Omental fat pad (tissue), 4 donors: ENCODE data around the gene ERP44. TPM values are rescaled to one million over a fixed set of nuclear protein-coding genes. Genes with fewer than 3 reads are reported as not detected.

Experiments used
- ATAC-seq: fragments of 150-250 bp; one replicate; pipeline ENCODE4 v1.9.1; 2016; ENCODE audit warnings: mild to moderate bottlenecking, moderate library complexity; ENCODE audit not compliant: low FRiP score
- DNase-seq: peaks from one replicate; pipeline ENCODE4 v3.0.0-alpha.2; 2019; ENCODE audit warnings: low spot score
- total RNA-seq, 4 donors: library from RNA; depleted of rRNA; stranded (reverse); fragments of >200 nt; gene quantifications; one replicate each; pipeline ENCODE4 v1.1.0, GENCODE V29; 2016
- TF ChIP-seq, protein P1 (sequence below), 3 donors: fragments of 450-650 bp; IDR thresholded peaks; one replicate each; pipeline ENCODE4 v1.5.1; 2016 to 2017; ENCODE audit warnings: antibody characterized with exemption in 3 of 3, mild to moderate bottlenecking in 3 of 3, moderate library complexity in 2 of 3

The ERP44 gene
- total RNA-seq, 4 donors from 2014 or later = 14.1 to 21.4 (median 16.1) TPM

DNA sequence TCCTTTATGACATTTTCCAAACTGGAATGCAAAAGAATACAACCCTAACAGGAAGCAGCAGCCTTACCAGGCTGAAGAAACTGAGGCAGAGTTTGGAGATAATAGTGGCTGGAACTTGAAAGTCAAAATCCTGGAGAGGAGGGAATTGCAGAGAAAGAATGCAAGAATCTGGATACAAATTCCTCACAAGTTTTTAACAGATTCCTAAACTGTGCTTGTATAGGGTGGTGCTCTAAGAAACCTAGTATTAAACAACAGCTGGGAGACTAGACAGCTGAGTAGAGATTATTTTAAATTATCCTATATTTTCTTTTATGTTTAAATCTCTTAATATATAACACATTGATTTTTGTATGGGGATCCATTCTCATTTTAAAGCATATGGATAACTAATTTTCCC is 31.0 kb upstream of the ERP44 start:
- ATAC-seq (no peak), DNase-seq (no peak)
- TF ChIP-seq, protein P1, sequence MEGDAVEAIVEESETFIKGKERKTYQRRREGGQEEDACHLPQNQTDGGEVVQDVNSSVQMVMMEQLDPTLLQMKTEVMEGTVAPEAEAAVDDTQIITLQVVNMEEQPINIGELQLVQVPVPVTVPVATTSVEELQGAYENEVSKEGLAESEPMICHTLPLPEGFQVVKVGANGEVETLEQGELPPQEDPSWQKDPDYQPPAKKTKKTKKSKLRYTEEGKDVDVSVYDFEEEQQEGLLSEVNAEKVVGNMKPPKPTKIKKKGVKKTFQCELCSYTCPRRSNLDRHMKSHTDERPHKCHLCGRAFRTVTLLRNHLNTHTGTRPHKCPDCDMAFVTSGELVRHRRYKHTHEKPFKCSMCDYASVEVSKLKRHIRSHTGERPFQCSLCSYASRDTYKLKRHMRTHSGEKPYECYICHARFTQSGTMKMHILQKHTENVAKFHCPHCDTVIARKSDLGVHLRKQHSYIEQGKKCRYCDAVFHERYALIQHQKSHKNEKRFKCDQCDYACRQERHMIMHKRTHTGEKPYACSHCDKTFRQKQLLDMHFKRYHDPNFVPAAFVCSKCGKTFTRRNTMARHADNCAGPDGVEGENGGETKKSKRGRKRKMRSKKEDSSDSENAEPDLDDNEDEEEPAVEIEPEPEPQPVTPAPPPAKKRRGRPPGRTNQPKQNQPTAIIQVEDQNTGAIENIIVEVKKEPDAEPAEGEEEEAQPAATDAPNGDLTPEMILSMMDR (IDR thresholded peaks at IDR 0.05) = no peak

DNA sequence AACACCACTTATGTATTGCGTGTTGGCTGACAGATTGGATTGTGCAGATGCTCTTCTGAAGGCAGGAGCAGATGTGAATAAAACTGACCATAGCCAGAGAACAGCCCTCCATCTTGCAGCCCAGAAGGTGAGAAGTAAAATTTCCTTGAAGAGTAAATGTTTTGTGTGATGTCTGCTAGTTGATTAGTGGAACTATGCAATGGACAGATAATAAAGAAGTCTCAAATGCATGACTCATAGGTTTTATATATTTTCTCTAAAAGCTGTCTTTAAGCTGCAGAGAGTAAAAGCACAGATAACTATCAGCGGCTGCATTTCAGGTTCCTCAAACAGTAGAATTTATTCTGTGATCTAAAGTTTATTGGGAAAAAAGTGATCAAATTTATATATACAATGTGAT is 27.6 kb upstream of the ERP44 start:
- ATAC-seq = no peak
- DNase-seq = no peak
- TF ChIP-seq, protein P1 (IDR thresholded peaks at IDR 0.05) = no peak

DNA sequence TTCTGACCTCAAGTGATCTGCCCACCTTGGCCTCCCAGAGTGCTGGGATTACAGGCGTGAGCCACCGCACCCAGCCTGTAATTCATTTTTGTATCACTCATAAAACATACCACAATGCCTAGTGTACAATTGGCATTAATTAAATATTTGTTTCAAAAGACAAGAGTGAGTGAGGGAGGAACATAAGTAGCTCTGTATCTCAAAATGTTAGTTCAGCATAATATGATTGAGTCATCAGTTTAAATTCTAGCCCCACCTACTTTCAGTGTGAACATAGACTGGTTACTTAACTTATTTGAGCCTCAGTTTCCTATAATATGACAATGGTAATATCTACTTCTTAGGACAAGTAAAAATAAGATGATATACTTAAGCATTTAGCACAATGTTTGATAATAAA is 27.1 kb upstream of the ERP44 start:
- TF ChIP-seq, protein P1 (IDR thresholded peaks at IDR 0.05) = no peak
- ATAC-seq (no peak), DNase-seq (no peak)

DNA sequence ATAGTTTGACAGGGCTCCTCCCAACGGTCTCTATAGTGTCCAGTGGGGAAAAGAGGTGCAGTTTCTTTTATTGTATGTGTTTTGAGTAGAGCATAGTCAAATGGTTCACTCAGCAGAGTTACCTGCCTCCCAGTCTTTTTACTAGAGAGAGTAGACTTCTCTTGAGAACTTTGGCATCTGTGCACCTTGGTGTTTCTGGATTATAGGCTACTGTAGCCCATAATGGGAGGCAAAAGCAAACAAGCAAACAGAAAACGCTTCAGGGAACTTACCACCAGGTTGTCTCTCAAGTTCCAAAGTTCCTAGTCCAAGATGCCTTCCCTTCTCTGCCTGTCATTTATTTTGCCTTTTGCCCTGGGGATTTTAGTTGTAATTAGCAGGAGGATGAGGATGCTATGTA is 26.4 kb upstream of the ERP44 start:
- ATAC-seq (no peak), DNase-seq (no peak)
- TF ChIP-seq, protein P1 (IDR thresholded peaks at IDR 0.05) = no peak

DNA sequence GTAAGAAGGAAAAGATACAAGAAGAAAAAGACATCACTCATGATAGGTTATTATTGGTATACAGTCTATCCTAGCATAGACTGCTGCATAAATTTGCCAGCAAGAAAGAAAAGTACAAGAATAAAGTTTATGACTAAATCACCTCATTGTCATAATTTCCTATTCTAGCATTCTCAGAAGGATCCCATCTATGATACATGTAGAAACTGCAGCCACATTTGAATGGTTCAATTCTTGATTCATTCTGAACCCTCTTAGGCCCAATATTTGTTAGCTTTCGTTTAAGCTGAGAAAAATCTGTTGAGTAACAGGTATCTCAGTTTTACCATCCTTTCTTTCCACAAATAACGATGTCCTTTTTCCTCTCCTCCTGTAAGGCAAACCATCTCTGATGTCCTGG is 21.5 kb upstream of the ERP44 start:
- TF ChIP-seq, protein P1 (IDR thresholded peaks at IDR 0.05) = no peak
- ATAC-seq = no peak
- no peak for DNase-seq

DNA sequence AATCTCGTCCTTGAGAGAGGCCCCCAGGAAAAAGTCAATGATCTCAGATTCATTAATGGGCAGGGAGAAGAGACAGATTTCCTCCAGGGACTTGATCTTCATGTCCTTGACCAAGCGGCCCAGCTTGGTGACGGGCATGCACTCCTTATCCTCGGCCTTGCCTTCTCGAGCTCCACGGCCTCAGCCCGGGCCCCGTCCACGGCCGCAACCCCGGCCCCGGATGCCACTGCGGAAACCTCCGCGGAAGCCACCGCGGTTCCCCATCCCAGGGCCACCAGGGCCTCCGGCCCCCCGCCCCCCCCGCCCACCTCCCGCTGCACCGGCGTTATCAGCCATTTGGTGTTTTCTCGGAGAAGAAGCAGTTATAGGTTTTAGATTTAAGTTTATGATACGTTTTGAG is 18.5 kb upstream of the ERP44 start:
- TF ChIP-seq, protein P1 (IDR thresholded peaks at IDR 0.05) = no peak
- DNase-seq (no peak), ATAC-seq (no peak)

DNA sequence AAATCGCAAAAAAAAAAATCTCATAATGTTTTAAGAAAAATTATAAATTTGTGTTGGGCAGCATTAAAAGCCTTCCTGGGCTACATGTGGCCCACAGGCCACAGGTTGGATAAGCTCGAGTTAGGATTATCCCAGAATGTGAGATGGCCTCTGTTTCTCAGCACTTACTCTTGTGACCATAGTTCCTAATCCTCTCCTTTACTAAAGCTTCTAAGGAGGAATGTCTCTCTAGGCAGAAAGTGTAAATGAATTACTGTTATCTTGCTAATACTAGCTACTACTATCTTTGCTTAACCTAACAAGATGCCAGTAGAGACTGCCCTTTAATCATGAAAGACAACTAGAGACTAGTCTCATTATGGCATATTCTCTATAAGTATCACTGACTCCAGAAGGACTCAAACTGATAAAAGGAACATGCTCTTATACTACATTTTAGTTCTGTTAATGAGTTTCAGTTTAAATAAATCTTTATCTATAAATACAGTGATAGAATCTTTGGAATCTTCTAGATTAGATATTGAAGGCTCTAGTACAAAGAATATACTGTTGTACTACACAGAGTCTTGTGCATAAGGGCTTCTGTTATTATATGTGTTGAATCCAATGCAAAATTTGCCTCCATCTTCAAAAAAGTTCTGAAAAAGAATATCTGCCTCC is 14.0 kb upstream of the ERP44 start:
- TF ChIP-seq, protein P1 (IDR thresholded peaks at IDR 0.05) = no peak
- DNase-seq = no peak
- ATAC-seq = no peak
